Ishikawa (cell line): ENCODE measurements around the gene PVRIG.

Experiments
- CEBPB ChIP-seq: IDR thresholded peaks from 2 replicates; pipeline ENCODE4 v1.6.1; 2012
- EP300 ChIP-seq: IDR thresholded peaks from 2 replicates; pipeline ENCODE4 v1.6.1; 2012; ENCODE audit warnings: borderline replicate concordance
- FOXM1 ChIP-seq: IDR thresholded peaks from 2 replicates; pipeline ENCODE4 v1.6.1; 2012; ENCODE audit warnings: low read depth, borderline replicate concordance
- RAD21 ChIP-seq: IDR thresholded peaks from 2 replicates; pipeline ENCODE4 v1.6.1; 2012; ENCODE audit warnings: low read depth
- TAF1 ChIP-seq: IDR thresholded peaks from 2 replicates; pipeline ENCODE4 v1.6.1; 2012; ENCODE audit warnings: low read depth, mild to moderate bottlenecking
- YY1 ChIP-seq: IDR thresholded peaks from 2 replicates; pipeline ENCODE4 v1.6.1; 2012; ENCODE audit warnings: low read depth
- ZBTB7A ChIP-seq: IDR thresholded peaks from 2 replicates; pipeline ENCODE4 v1.6.1; 2012; ENCODE audit warnings: low read depth
- TF ChIP-seq, protein P1 (sequence below): IDR thresholded peaks from 2 replicates; pipeline ENCODE4 v1.6.1; 2012

DNA sequence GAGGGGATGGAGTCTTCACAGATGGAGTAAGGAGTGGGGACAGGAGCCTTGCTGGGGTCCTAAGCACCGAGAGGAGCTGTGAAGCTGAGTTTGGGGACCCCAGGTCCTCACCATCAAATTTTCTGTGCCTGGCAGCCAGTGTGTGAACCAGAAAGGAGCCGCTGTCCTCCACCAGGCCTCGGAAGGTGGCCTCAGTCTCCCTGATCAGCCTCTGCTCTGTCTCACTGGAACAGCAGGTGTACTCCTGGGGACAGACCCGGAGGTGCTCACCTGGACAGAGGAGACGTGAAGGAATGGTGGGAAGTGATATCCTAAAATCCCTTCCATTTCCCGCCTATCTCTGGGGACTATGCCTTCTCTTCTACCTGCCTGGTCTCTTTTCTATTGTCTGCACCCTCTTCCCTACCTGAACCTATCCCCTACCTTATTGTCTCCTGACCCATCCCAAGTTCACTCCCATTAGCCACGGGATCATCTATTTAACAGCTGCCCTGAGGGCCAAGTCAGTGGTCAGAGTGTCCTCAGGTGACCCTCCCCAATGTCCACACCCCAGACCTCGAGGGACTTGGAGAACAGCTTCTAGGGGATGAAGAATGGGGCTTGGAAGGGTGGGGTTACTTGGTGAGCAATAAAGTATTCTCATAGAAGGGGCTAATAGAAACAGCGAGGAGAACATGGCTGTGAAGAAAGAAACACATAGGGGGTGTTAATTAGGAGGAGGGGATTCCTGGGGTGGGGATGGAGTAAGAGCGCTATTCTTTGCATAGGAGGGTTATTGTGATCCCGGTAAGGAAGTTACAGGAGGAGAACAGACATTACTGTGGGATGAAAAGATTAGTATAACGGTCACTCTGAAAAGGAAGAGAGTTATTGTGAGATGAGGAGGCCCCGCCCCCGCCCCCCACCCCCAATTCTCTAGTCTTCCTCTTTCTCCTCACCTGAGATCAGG lies 43.4 kb upstream of the PVRIG start:
- no peak for TF ChIP-seq TAF1
- TF ChIP-seq FOXM1 = no peak
- no peak for TF ChIP-seq YY1
- TF ChIP-seq, protein P1, sequence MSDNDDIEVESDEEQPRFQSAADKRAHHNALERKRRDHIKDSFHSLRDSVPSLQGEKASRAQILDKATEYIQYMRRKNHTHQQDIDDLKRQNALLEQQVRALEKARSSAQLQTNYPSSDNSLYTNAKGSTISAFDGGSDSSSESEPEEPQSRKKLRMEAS = no peak
- no peak for TF ChIP-seq EP300
- no peak for TF ChIP-seq RAD21
- TF ChIP-seq ZBTB7A = no peak
- no peak for TF ChIP-seq CEBPB
